Hepatocyte (in vitro differentiated cells): Measurements from ENCODE around the gene ANO1. TPM values are rescaled to one million over a fixed set of nuclear protein-coding genes. Genes with fewer than 3 reads are reported as not detected.

Experiments
- DNase-seq: peaks from one replicate; pipeline ENCODE4 v3.0.0-alpha.2; 2016; ENCODE audit warnings: low spot score
- H2AFZ ChIP-seq: fragments of 200-600 bp; sonication (generic); 2 replicates; pipeline ENCODE4 v1.6.0; 2016; ENCODE audit warnings: antibody characterized with exemption, mild to moderate bottlenecking
- H3K27ac ChIP-seq: fragments of 200-600 bp; sonication (generic); 2 replicates; pipeline ENCODE4 v1.5.1; 2016; ENCODE audit warnings: mild to moderate bottlenecking
- H3K27me3 ChIP-seq: fragments of 200-600 bp; sonication (generic); 2 replicates; pipeline ENCODE4 v1.6.1; 2016
- H3K36me3 ChIP-seq: fragments of 200-600 bp; sonication (generic); replicated peaks from 2 replicates; pipeline ENCODE4 v1.5.1; 2016; ENCODE audit warnings: low read depth; ENCODE audit not compliant: insufficient read depth
- H3K4me1 ChIP-seq: fragments of 200-600 bp; sonication (generic); 2 replicates; pipeline ENCODE4 v1.5.1; 2016; ENCODE audit warnings: mild to moderate bottlenecking, moderate library complexity; ENCODE audit not compliant: insufficient read depth
- H3K4me2 ChIP-seq: fragments of 200-600 bp; sonication (generic); 2 replicates; pipeline ENCODE4 v1.6.0; 2016
- H3K4me3 ChIP-seq: fragments of 200-600 bp; sonication (generic); 2 replicates; pipeline ENCODE4 v1.5.1; 2016; ENCODE audit warnings: mild to moderate bottlenecking
- H3K79me2 ChIP-seq: fragments of 200-600 bp; sonication (generic); 2 replicates; pipeline ENCODE4 v1.6.0; 2017; ENCODE audit warnings: mild to moderate bottlenecking
- H3K9me2 ChIP-seq: fragments of 200-600 bp; sonication (generic); replicated peaks from 2 replicates; pipeline ENCODE4 v1.6.0; 2017; ENCODE audit warnings: mild to moderate bottlenecking; ENCODE audit not compliant: insufficient read depth
- H3K9me3 ChIP-seq: fragments of 200-600 bp; sonication (generic); 2 replicates; pipeline ENCODE4 v1.5.1; 2016; ENCODE audit warnings: low read depth, mild to moderate bottlenecking
- H4K20me1 ChIP-seq: fragments of 200-600 bp; sonication (generic); 2 replicates; pipeline ENCODE4 v1.6.0; 2016; ENCODE audit warnings: mild to moderate bottlenecking; ENCODE audit not compliant: insufficient read depth, poor library complexity, severe bottlenecking
- EZH2 ChIP-seq: fragments of 200-600 bp; sonication (generic); IDR thresholded peaks from 2 replicates; pipeline ENCODE4 v1.6.1; 2016; ENCODE audit warnings: antibody characterized with exemption, mild to moderate bottlenecking, borderline replicate concordance
- EZH2phosphoT487 ChIP-seq: fragments of 200-600 bp; sonication (generic); IDR thresholded peaks from one replicate; pipeline ENCODE4 v1.6.1; 2018; ENCODE audit warnings: antibody characterized with exemption, mild to moderate bottlenecking, low read depth, moderate library complexity; ENCODE audit not compliant: unreplicated experiment, severe bottlenecking
- WGBS: methylation state at CpG from one replicate; pipeline ENCODE4 v1.1.6; 2016; ENCODE audit warnings: low lambda C conversion rate; ENCODE audit errors: missing lambda C conversion rate; 5-methylcytosine and 5-hydroxymethylcytosine counted together
- polyA plus RNA-seq: library from polyadenylated mRNA; unstranded; fragments of >200 nt; fragmentation: Nextera tagmentation; extraction: Ambion mirVana; gene quantifications from 2 replicates; pipeline ENCODE4 v1.2.1, GENCODE V29; 2016
- total RNA-seq: library from RNA; depleted of rRNA; stranded (reverse); fragments of >200 nt; gene quantifications from 2 replicates; pipeline ENCODE4 v1.2.3, GENCODE V29; 2014
- TF ChIP-seq, protein P1 (sequence below): fragments of 200-600 bp; sonication (generic); IDR thresholded peaks from 2 replicates; pipeline ENCODE4 v1.5.1; 2016; ENCODE audit warnings: antibody characterized with exemption, mild to moderate bottlenecking; ENCODE audit not compliant: poor library complexity

The ANO1 gene
- total and polyA plus RNA-seq, 2 experiments from 2014 or later = 6.2 to 12.1 TPM

DNA sequence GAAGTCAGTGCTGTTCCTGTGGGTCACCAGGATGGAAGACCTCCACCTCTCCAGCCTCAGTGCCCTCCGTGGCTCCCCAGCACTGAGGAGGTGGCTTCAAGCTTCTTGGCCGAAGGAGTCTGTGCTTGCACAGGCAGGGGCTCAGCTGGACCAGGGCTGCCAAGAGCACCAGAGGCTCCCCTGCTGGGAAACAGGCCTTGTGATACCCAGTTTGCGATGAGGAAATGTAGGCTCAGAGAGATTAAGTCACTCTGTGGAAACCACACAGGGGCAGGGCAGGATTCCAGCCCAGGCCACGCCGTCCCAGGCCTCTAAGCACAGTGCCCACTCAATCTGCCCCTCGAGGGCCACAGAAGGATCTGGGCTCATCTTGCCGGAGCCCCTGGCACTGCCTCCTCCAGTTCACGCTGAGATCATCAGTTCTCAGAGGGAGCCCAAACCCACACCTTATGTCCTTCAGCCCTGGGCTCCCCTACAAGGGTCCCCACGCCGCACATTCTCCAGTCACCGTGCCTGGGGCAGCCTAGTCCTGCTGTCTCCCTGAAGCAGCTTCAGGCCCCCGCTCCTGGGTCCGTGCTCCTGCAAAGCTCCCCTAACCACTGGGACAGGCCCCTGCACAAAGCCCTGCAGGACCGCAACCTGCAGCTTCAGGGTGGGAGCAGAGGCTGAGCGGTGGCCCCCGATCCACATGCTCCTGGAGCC lies 21.6 kb downstream of the ANO1 start:
- Histone ChIP-seq H3K79me2 (no peaks in the 10 kb centered on the region), H2AFZ (no peak overlapping the region), H3K27me3 (no peaks in the 10 kb centered on the region), H3K27ac (no peak overlapping the region), H3K36me3 (no peaks in the 10 kb centered on the region), H3K9me2 (no peaks in the 10 kb centered on the region), H3K4me3 (no peak overlapping the region), H3K4me2 (no peak overlapping the region), H3K4me1 (peaks cover 19% of the 10 kb centered on the region), H4K20me1 (no peaks in the 10 kb centered on the region), H3K9me3 (no peaks in the 10 kb centered on the region)
- DNase-seq = peak; percentile 34
- whole genome bisulfite sequencing = 87% methylated on average over 15 of the region's 16 CpGs
- no peak for TF ChIP-seq EZH2phosphoT487
- TF ChIP-seq EZH2 = no peak
- TF ChIP-seq, protein P1, sequence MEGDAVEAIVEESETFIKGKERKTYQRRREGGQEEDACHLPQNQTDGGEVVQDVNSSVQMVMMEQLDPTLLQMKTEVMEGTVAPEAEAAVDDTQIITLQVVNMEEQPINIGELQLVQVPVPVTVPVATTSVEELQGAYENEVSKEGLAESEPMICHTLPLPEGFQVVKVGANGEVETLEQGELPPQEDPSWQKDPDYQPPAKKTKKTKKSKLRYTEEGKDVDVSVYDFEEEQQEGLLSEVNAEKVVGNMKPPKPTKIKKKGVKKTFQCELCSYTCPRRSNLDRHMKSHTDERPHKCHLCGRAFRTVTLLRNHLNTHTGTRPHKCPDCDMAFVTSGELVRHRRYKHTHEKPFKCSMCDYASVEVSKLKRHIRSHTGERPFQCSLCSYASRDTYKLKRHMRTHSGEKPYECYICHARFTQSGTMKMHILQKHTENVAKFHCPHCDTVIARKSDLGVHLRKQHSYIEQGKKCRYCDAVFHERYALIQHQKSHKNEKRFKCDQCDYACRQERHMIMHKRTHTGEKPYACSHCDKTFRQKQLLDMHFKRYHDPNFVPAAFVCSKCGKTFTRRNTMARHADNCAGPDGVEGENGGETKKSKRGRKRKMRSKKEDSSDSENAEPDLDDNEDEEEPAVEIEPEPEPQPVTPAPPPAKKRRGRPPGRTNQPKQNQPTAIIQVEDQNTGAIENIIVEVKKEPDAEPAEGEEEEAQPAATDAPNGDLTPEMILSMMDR = no peak

DNA sequence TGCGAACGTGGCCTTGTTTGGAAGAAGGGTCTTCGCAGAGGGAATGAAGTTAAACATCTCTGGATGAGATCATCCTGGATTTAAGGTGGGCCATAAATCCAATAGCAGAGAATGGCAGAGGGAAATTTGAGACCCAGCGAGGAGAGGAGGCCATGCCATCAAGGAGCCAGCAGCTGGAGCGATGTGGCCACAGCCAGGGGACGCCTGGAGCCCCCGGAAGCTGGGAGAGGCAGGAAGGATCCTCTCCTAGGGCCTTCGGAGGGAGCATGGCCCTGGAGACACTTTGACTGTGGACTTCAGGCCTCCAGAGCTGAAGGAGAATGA lies 22.1 kb downstream of the ANO1 start:
- H4K20me1 ChIP-seq = no peaks in the 10 kb centered on the region
- no peaks in the 10 kb centered on the region for H3K9me2 ChIP-seq
- H2AFZ ChIP-seq = no peak overlapping the region
- H3K36me3 ChIP-seq = no peaks in the 10 kb centered on the region
- 66% methylated on average over 8 of the region's 8 CpGs for WGBS
- TF ChIP-seq EZH2phosphoT487 (no peak), EZH2 (no peak)
- TF ChIP-seq, protein P1 = no peak
- no peak for DNase-seq
- H3K4me1 ChIP-seq = peaks cover 20% of the 10 kb centered on the region
- no peak overlapping the region for H3K4me2 ChIP-seq
- no peak overlapping the region for H3K4me3 ChIP-seq
- H3K79me2 ChIP-seq = no peaks in the 10 kb centered on the region
- H3K27me3 ChIP-seq = no peaks in the 10 kb centered on the region
- H3K9me3 ChIP-seq = no peaks in the 10 kb centered on the region
- no peak overlapping the region for H3K27ac ChIP-seq

DNA sequence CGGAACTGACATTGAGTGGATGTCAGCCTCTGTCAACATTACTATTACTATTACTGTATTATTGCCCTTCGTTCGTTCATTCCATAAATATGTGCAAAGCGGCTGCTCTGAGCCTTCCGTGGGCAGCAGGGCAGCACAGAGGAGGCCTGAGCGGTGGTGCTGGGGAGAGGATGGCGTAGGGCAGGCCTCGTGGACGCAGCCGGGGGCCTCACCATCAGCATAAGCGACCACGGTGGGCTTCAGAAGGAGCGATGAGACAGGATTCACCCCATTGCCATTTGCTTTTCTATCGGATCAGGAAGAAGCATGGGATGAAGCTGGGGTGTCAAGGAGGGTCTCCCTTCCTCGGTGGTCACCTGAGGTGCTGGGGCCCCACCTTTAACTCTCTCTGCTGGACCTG lies 22.7 kb downstream of the ANO1 start:
- WGBS = 86% methylated on average over 15 of the region's 15 CpGs

More for the DNA sequence above, 22.7 kb downstream of the ANO1 start:
- no peaks in the 10 kb centered on the region for H4K20me1 ChIP-seq
- H3K4me2 ChIP-seq = no peak overlapping the region
- no peak overlapping the region for H3K4me3 ChIP-seq
- no peaks in the 10 kb centered on the region for H3K9me3 ChIP-seq
- TF ChIP-seq EZH2phosphoT487 (no peak), EZH2 (no peak)
- TF ChIP-seq, protein P1 = no peak
- no peak overlapping the region for H3K27ac ChIP-seq
- no peaks in the 10 kb centered on the region for H3K9me2 ChIP-seq
- no peak for DNase-seq
- H2AFZ ChIP-seq = no peak overlapping the region
- no peaks in the 10 kb centered on the region for H3K27me3 ChIP-seq
- H3K79me2 ChIP-seq = no peaks in the 10 kb centered on the region
- H3K4me1 ChIP-seq = peaks cover 20% of the 10 kb centered on the region
- no peaks in the 10 kb centered on the region for H3K36me3 ChIP-seq
